OCI-LY1 (cell line): ENCODE data around the gene DCST1.
A peak's percentile ranks its signal among the peaks of the same experiment; 100 is the strongest.

ENCODE experiments used
- H2AFZ ChIP-seq: fragments of 200-600 bp; sonication (generic), shearing (Covaris generic); 2 replicates; pipeline ENCODE4 v1.6.0; 2014; ENCODE audit warnings: antibody characterized with exemption, mild to moderate bottlenecking, low read length
- H3F3A ChIP-seq: fragments of 200-600 bp; sonication (generic), shearing (Covaris generic); 2 replicates; pipeline ENCODE4 v1.6.0; 2014; ENCODE audit warnings: mild to moderate bottlenecking, antibody characterized with exemption, low read length, moderate library complexity; ENCODE audit not compliant: insufficient read depth
- H3K27ac ChIP-seq: fragments of 200-600 bp; sonication (generic); 2 replicates; pipeline ENCODE4 v1.5.1; 2014; ENCODE audit warnings: low read length, mixed run types, mild to moderate bottlenecking, low read depth; ENCODE audit not compliant: poor library complexity, severe bottlenecking
- H3K27me3 ChIP-seq: fragments of 200-600 bp; sonication (generic); 2 replicates; pipeline ENCODE4 v1.6.0; 2014; ENCODE audit warnings: antibody characterized with exemption, mild to moderate bottlenecking, low read length, moderate library complexity; ENCODE audit not compliant: insufficient read depth
- H3K36me3 ChIP-seq: fragments of 200-600 bp; sonication (generic); 2 replicates; pipeline ENCODE4 v1.6.1; 2014; ENCODE audit warnings: mild to moderate bottlenecking, antibody characterized with exemption, low read length, moderate library complexity, mixed read lengths; ENCODE audit not compliant: insufficient read depth
- H3K4me1 ChIP-seq: fragments of 200-600 bp; sonication (generic); 2 replicates; pipeline ENCODE4 v1.5.1; 2014; ENCODE audit warnings: mild to moderate bottlenecking, low read length, moderate library complexity; ENCODE audit not compliant: insufficient read depth, severe bottlenecking
- H3K4me2 ChIP-seq: fragments of 200-600 bp; sonication (generic), shearing (Covaris generic); 2 replicates; pipeline ENCODE4 v1.6.1; 2014; ENCODE audit warnings: low read length
- H3K4me3 ChIP-seq: fragments of 200-600 bp; sonication (generic); 2 replicates; pipeline ENCODE4 v1.5.1; 2014; ENCODE audit warnings: low read length, low read depth, mild to moderate bottlenecking, mixed read lengths; ENCODE audit not compliant: poor library complexity, severe bottlenecking
- H3K79me2 ChIP-seq: fragments of 200-600 bp; shearing (Covaris generic); 2 replicates; pipeline ENCODE4 v1.6.1; 2016; ENCODE audit warnings: mixed run types, low read length, mixed read lengths; ENCODE audit not compliant: insufficient read depth
- H3K9ac ChIP-seq: fragments of 200-600 bp; sonication (generic), shearing (Covaris generic); 2 replicates; pipeline ENCODE4 v1.6.1; 2014; ENCODE audit warnings: mild to moderate bottlenecking, low read length, mixed read lengths
- H3K9me2 ChIP-seq: fragments of 200-600 bp; sonication (generic), shearing (Covaris generic); 2 replicates; pipeline ENCODE4 v1.6.1; 2014; ENCODE audit warnings: low read depth, mild to moderate bottlenecking, low read length, mixed read lengths
- H3K9me3 ChIP-seq: fragments of 200-600 bp; shearing (Covaris generic); 2 replicates; pipeline ENCODE4 v1.6.1; 2014; ENCODE audit warnings: low read length, mixed read lengths
- H4K20me1 ChIP-seq: fragments of 200-600 bp; sonication (generic), shearing (Covaris generic); 2 replicates; pipeline ENCODE4 v1.6.0; 2016; ENCODE audit warnings: mild to moderate bottlenecking, low read length; ENCODE audit not compliant: insufficient read depth
- EZH2 ChIP-seq: fragments of 200-600 bp; sonication (generic), shearing (Covaris generic); IDR thresholded peaks from 2 replicates; pipeline ENCODE4 v1.8.0; 2017; ENCODE audit warnings: borderline replicate concordance, mixed run types, mild to moderate bottlenecking, antibody characterized with exemption, low read length, moderate library complexity, mixed read lengths
- TF ChIP-seq, protein P1 (sequence below): fragments of 200-600 bp; sonication (generic), shearing (Covaris generic); IDR thresholded peaks from 2 replicates; pipeline ENCODE4 v1.5.1; 2017; ENCODE audit warnings: mild to moderate bottlenecking, antibody characterized with exemption, low read length, moderate library complexity, mixed read lengths

Gene DCST1

DNA sequence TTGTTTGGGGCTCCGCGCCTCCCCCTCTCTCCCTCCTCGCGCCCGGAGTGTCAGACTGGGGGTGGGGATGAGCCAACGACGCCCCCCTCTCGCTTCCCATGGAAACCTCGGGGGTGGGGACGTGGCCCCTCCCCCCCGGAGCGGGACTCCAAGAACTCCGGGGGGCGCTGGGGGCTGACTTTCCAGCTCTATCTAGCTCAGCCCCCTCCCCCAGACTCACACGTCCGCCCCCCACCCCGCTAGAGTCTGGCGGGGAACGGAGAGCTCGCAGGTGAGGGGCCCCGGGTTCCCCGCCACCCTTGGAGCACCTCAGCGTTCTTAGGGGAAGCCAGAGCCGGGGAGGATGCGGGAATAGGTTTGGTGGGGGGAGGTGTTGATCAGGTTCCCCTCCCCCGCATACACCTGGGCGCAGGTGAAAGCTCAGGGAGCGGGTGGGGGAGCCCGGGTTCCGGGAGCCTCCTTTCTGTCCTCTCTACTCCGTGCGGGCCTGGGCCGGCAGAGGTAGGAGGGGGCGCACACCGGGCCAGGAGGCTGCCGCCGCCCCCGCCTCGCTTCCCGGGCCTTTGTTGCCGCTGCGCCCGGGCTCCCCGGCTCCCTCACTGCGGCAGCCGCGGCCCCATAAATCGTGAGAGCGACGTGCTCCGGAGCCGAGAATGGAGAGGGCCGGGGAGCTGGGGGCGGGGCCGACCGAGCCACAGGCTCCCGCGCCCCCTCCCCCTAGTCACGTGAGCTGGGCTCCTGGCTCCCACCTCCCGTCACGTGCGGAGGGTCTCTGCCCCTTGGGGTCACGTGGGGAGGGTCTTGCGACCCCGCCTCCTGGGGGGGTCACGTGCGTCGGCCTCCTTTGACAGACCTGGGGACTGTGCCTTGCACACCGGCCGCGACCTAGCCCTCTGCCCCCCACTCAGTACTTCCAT, 46.9 kb downstream of the DCST1 start:
- no peaks in the 10 kb centered on the region for H3K9me3 ChIP-seq
- H3F3A ChIP-seq = no peaks in the 10 kb centered on the region
- no peaks in the 10 kb centered on the region for H3K79me2 ChIP-seq
- H3K36me3 ChIP-seq = no peaks in the 10 kb centered on the region
- no peaks in the 10 kb centered on the region for H3K9me2 ChIP-seq
- no peak overlapping the region for H3K27ac ChIP-seq
- peaks cover 53% of the 10 kb centered on the region for H3K4me1 ChIP-seq
- H2AFZ ChIP-seq = no peak overlapping the region
- H4K20me1 ChIP-seq = no peaks in the 10 kb centered on the region
- peak overlapping the region; percentile 59 for H3K4me2 ChIP-seq
- no peak for TF ChIP-seq EZH2
- TF ChIP-seq, protein P1, sequence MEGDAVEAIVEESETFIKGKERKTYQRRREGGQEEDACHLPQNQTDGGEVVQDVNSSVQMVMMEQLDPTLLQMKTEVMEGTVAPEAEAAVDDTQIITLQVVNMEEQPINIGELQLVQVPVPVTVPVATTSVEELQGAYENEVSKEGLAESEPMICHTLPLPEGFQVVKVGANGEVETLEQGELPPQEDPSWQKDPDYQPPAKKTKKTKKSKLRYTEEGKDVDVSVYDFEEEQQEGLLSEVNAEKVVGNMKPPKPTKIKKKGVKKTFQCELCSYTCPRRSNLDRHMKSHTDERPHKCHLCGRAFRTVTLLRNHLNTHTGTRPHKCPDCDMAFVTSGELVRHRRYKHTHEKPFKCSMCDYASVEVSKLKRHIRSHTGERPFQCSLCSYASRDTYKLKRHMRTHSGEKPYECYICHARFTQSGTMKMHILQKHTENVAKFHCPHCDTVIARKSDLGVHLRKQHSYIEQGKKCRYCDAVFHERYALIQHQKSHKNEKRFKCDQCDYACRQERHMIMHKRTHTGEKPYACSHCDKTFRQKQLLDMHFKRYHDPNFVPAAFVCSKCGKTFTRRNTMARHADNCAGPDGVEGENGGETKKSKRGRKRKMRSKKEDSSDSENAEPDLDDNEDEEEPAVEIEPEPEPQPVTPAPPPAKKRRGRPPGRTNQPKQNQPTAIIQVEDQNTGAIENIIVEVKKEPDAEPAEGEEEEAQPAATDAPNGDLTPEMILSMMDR = no peak
- peaks cover 6% of the 10 kb centered on the region; the same call in 1 of the 2 replicates for H3K27me3 ChIP-seq
- peak overlapping the region; percentile 26; the same call in 1 of the 2 replicates for H3K9ac ChIP-seq
- peak overlapping the region; percentile 52 for H3K4me3 ChIP-seq

DNA sequence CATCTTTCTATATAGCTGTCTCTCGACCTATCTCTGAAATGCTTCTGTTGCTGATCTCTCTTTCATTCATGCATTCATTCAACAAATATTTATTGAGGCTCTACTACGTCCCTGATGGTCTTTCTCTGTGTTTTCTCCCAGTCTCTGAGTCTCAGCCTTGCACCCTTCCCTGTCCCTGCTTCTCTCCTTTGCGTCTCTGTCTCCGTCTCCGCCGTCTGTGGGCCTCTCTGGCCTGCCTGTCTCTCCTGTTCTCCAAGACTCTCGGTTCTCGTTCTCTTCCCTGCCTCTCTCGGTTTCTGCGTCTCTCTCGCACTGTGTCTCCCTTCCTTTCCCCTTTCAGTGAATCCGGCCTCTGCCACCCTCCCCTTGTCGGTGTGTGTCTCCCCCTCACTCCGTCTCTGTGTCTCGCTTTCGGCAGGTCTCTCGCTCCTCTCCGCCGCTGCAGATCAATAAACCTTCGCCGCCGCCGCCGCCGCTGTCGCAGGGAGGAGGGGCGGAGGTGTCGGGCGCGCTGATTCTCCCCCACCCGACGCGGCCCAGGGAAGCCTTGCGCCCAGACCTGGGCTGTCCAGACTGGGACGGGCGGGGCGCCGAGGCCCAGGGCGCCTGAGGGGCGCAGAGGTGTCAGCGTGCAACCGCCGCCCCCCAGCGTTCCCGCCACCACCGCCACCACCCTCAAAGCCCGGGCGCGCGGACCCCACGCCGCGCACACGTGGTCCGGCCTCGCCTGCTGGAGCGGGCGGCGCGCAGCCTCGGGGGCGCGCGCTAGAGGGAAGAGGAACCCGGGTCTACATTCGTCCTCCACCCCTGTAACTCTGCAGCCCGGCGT, 48.1 kb downstream of the DCST1 start:
- no peaks in the 10 kb centered on the region for H3K79me2 ChIP-seq
- H3K4me2 ChIP-seq = peak overlapping the region; percentile 59
- no peaks in the 10 kb centered on the region for H3K36me3 ChIP-seq
- no peak overlapping the region for H2AFZ ChIP-seq
- no peaks in the 10 kb centered on the region for H4K20me1 ChIP-seq
- no peaks in the 10 kb centered on the region for H3K9me3 ChIP-seq
- peaks cover 6% of the 10 kb centered on the region; the same call in 1 of the 2 replicates for H3K27me3 ChIP-seq
- peaks cover 63% of the 10 kb centered on the region for H3K4me1 ChIP-seq
- no peaks in the 10 kb centered on the region for H3F3A ChIP-seq
- TF ChIP-seq, protein P1 = no peak
- 0 out of 2 replicates have a peak, but pooled peaks have one; percentile 60 for TF ChIP-seq EZH2
- H3K27ac ChIP-seq = no peak overlapping the region
- peak overlapping the region; percentile 52 for H3K4me3 ChIP-seq
- H3K9me2 ChIP-seq = no peaks in the 10 kb centered on the region
- peak overlapping the region; percentile 7; the same call in 1 of the 2 replicates for H3K9ac ChIP-seq

DNA sequence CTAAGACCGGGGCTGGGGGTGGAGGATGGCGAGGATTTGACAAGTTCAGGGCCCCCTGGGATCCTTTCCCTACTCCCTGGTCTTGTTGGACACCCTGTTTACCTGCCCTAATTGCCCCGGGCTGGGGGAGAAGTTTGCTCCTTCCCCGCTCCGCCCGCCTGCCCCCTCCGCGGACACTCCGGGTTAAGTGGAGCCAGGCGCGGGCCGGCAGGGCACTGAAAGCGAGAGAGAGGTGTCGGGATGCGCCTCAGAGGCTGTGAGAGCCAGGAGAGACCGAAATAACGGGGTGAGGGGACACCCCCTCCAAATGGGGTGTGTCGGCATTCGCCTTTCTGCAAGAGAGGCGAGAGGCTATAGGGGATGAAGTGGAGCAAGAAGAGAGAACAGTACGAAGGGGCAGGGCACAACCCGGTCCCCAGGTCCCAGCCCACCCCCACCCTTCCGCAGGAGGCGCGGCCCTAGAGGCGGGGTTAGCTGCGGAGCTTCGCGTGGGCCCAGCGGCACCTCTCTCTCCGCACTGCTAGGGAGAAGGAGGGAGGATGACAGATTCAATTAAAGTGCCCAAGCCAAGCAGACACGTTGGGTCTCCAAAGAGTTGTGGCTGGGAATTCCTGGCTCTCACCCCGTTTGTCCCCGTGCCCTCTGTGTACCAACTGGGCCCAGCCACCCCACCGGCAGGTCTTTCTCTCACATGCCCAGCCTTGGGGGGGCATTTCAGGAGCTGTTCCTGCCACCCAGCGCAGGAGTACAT, 48.9 kb downstream of the DCST1 start:
- Histone ChIP-seq H3K9ac (no peak overlapping the region; the same call in 1 of the 2 replicates), H3K27ac (no peak overlapping the region), H3K4me2 (peak overlapping the region; percentile 59), H3K4me3 (peak overlapping the region; percentile 52), H3K4me1 (peaks cover 63% of the 10 kb centered on the region), H4K20me1 (no peaks in the 10 kb centered on the region), H3F3A (no peaks in the 10 kb centered on the region), H3K79me2 (no peaks in the 10 kb centered on the region), H3K27me3 (peaks cover 6% of the 10 kb centered on the region; the same call in 1 of the 2 replicates), H2AFZ (no peak overlapping the region), H3K9me3 (no peaks in the 10 kb centered on the region), H3K36me3 (no peaks in the 10 kb centered on the region), H3K9me2 (no peaks in the 10 kb centered on the region)
- TF ChIP-seq EZH2 = no peak
- TF ChIP-seq, protein P1 = no peak
